WTC11 (cell line): ENCODE data around the gene RIPK3. TPM values are rescaled to one million over a fixed set of nuclear protein-coding genes. Genes with fewer than 3 reads are reported as not detected.

Source experiments
- ATAC-seq: fragments of 200-7000 bp; cut with Tn5 transposase; 2 replicates; pipeline ENCODE4 v1.10.0; 2021; ENCODE audit warnings: mild to moderate bottlenecking, moderate library complexity
- CTCF ChIA-PET: fragments of 300-600 bp; sonication (Branson Sonifier 250); formaldehyde crosslinking; loops from one replicate; lab custom pipeline; 2021; ENCODE audit warnings: antibody characterized with exemption; lab: Charles Lee
- POLR2A ChIA-PET: fragments of 350-600 bp; sonication (Branson Sonifier 250); formaldehyde crosslinking; loops from one replicate; lab custom pipeline; 2021; ENCODE audit warnings: antibody characterized with exemption; lab: Charles Lee
- DNase-seq: peaks from one replicate; pipeline ENCODE4 v3.0.0; 2021; ENCODE audit warnings: low spot score
- H3K27ac Mint-ChIP-seq: 2 replicates; pipeline ENCODE4 v1.8.0; 2021; ENCODE audit warnings: mixed read lengths
- H3K27me3 Mint-ChIP-seq: 2 replicates; pipeline ENCODE4 v1.8.0; 2021; ENCODE audit warnings: low read depth, mild to moderate bottlenecking, moderate library complexity, mixed read lengths
- H3K36me3 Mint-ChIP-seq: 2 replicates; pipeline ENCODE4 v1.8.0; 2021; ENCODE audit warnings: mixed read lengths
- H3K4me1 Mint-ChIP-seq: 2 replicates; pipeline ENCODE4 v1.8.0; 2022; ENCODE audit warnings: mixed read lengths
- H3K4me3 Mint-ChIP-seq: 2 replicates; pipeline ENCODE4 v1.8.0; 2021; ENCODE audit warnings: mild to moderate bottlenecking, moderate library complexity, mixed read lengths
- H3K9me3 Mint-ChIP-seq: 2 replicates; pipeline ENCODE4 v1.8.0; 2021; ENCODE audit warnings: mixed read lengths
- ATF2 ChIP-seq: sonication (generic); formaldehyde crosslinking; IDR thresholded peaks from 2 replicates; pipeline ENCODE4 v1.8.1; 2022; ENCODE audit warnings: low read depth, missing genetic modification reagents, borderline replicate concordance
- ELF4 ChIP-seq: sonication (generic); formaldehyde crosslinking; IDR thresholded peaks from 2 replicates; pipeline ENCODE4 v1.8.1; 2022; ENCODE audit warnings: low read depth, mild to moderate bottlenecking, moderate library complexity, missing genetic modification reagents
- EMX1 ChIP-seq: fragments of 250-450 bp; sonication (Bioruptor Pico); IDR thresholded peaks from 2 replicates; pipeline ENCODE4 v1.8.0; 2021; ENCODE audit warnings: mild to moderate bottlenecking
- HMGA2 ChIP-seq: fragments of 250-450 bp; sonication (Bioruptor Pico); IDR thresholded peaks from 2 replicates; pipeline ENCODE4 v1.4.0; 2021; ENCODE audit warnings: mild to moderate bottlenecking, moderate library complexity
- SOX15 ChIP-seq: fragments of 250-450 bp; sonication (Bioruptor Pico); IDR thresholded peaks from 2 replicates; pipeline ENCODE4 v1.9.0; 2021; ENCODE audit warnings: mild to moderate bottlenecking
- TEAD1 ChIP-seq: sonication (generic); formaldehyde crosslinking; IDR thresholded peaks from 2 replicates; pipeline ENCODE4 v1.8.0; 2022; ENCODE audit warnings: mild to moderate bottlenecking, missing genetic modification reagents
- TEAD4 ChIP-seq: sonication (generic); formaldehyde crosslinking; IDR thresholded peaks from 2 replicates; pipeline ENCODE4 v1.8.0; 2022; ENCODE audit warnings: mild to moderate bottlenecking, missing genetic modification reagents
- ZNF416 ChIP-seq: fragments of 250-450 bp; sonication (Bioruptor Pico); IDR thresholded peaks from 2 replicates; pipeline ENCODE4 v1.9.0; 2021; ENCODE audit warnings: mild to moderate bottlenecking, inconsistent platforms
- ZNF532 ChIP-seq: fragments of 250-450 bp; sonication (Bioruptor Pico); IDR thresholded peaks from 2 replicates; pipeline ENCODE4 v1.9.0; 2021; ENCODE audit warnings: mild to moderate bottlenecking, borderline replicate concordance
- total RNA-seq: library from RNA; stranded (reverse); gene quantifications from 3 replicates; pipeline ENCODE4 v1.2.3, GENCODE V29; 2021
- TF ChIP-seq, protein P1 (sequence below): sonication (generic); formaldehyde crosslinking; IDR thresholded peaks from 2 replicates; pipeline ENCODE4 v1.8.0; 2022; ENCODE audit warnings: mild to moderate bottlenecking, missing genetic modification reagents
- TF ChIP-seq, protein P2 (sequence below): fragments of 200-600 bp; IDR thresholded peaks from 2 replicates; pipeline ENCODE4 v1.8.0; 2022; ENCODE audit warnings: antibody characterized with exemption
- TF ChIP-seq, protein P3 (sequence below): sonication (generic); formaldehyde crosslinking; IDR thresholded peaks from 2 replicates; pipeline ENCODE4 v1.8.1; 2023; ENCODE audit warnings: mild to moderate bottlenecking, moderate library complexity, missing genetic modification reagents
- TF ChIP-seq, protein P4 (sequence below): fragments of 250-450 bp; sonication (Bioruptor Pico); IDR thresholded peaks from 2 replicates; pipeline ENCODE4 v1.9.0; 2021; ENCODE audit warnings: mild to moderate bottlenecking
- TF ChIP-seq, protein P5 (sequence below): sonication (generic); formaldehyde crosslinking; IDR thresholded peaks from 2 replicates; pipeline ENCODE4 v1.8.1; 2023; ENCODE audit warnings: mild to moderate bottlenecking, missing genetic modification reagents, moderate library complexity

The RIPK3 gene
- total RNA-seq, 1 experiment from 2014 or later: 0.83 TPM

DNA sequence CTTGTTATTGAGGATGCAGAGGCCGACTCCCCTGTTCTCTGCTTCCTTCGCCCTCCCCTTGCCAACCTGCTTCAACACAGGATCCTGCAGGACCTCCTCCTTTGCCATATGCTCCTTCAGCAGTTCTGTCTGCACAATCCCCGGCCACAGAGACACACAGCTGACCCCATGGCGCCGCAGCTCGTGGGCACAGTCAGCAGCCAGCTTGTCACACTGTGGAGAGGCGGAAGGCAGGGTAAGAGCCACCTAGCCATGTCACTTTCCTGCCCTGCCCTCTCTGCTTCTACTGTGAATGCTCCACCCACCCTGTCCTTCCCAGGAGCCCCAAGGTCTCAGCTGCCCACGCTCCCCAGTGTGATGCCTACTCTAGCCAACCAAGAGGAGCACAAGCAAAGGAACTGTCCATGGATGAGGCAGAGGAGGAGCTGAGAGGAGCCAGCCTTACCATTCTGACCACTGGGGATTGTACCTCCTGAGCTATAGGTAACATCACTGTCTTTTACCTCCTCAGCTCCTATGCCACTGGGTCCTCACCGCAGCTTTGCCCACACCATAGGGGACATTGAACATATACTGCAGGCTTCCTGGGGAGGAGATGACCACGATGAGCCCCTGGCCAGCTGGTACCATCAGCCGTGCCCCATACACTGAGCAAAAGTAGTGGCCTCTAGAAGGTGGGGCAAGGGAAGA is 47.5 kb downstream of the RIPK3 start:
- ChIA-PET POLR2A (no interaction called here), CTCF (interaction anchor here (1.2 to 2.3 kb wide), 3 partner anchors 16 to 50 kb away, joined by 3 to 8 read pairs (median 3); partner anchors contain the start of genes CIDEB, RABGGTA and TINF2)
- Mint-ChIP-seq H3K9me3 (no peaks in the 10 kb centered on the region), H3K27me3 (no peaks in the 10 kb centered on the region), H3K27ac (no peak overlapping the region), H3K4me3 (no peak overlapping the region), H3K4me1 (no peaks in the 10 kb centered on the region; the same call in 1 of the 2 replicates)
- ATAC-seq (no peak), DNase-seq (no peak)
- TF ChIP-seq, protein P1, sequence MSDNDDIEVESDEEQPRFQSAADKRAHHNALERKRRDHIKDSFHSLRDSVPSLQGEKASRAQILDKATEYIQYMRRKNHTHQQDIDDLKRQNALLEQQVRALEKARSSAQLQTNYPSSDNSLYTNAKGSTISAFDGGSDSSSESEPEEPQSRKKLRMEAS (CRISPR knock-in tag): no peak
- TF ChIP-seq EMX1: no peak
- TF ChIP-seq TEAD4 (CRISPR knock-in tag): no peak
- no peak for TF ChIP-seq SOX15 (CRISPR knock-in tag)
- TF ChIP-seq, all 79 proteins: peak for 0
- H3K36me3 Mint-ChIP-seq: no peaks in the 10 kb centered on the region; the same call in none of the 2 replicates

DNA sequence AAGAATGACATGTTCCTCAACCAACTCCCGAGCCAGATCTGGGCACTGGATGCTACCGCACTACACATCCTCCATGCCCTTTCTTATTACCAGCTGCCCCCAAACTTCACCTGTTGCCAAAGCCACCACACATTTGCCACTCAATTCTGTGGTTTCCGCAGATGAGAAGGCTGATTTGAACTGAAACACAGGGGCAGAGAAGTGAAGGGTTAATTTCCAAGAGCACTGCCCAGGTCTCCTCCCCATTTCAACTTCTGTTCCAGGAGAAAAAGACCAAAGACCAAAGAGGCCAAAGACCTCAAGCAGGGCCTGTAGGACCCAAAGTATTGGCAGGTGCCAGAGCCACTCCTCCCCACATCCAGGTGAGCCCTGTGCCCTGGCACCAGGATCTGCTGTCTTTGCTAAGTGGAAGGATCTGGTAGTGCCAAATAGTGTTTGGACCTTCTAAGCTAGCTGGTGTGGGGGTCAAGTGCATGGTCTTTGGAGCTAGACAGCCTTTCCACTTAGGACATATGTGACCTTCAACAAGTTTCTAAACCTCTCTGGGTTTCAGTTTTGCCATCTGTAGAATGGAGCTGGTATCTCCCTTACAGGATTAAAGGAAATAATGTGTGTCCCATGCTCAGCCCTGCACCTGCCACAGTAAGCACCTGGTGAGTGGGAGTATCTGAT is 48.2 kb downstream of the RIPK3 start:
- H3K4me3 Mint-ChIP-seq: no peak overlapping the region
- ChIA-PET POLR2A (interaction anchor here (1.0 kb wide), 1 partner anchor 20 kb away, joined by 3 read pairs; the partner anchor contains the start of gene RABGGTA), CTCF (interaction anchor here (0.6 to 2.3 kb wide), 5 partner anchors 16 to 76 kb away, joined by 3 to 8 read pairs (median 3); partner anchors contain the start of genes CIDEB, MDP1, RABGGTA and TINF2)
- H3K27me3 Mint-ChIP-seq: no peaks in the 10 kb centered on the region
- no peaks in the 10 kb centered on the region for H3K9me3 Mint-ChIP-seq
- no peak overlapping the region for H3K27ac Mint-ChIP-seq
- ATAC-seq (no peak), DNase-seq (no peak)
- H3K36me3 Mint-ChIP-seq: no peaks in the 10 kb centered on the region; the same call in none of the 2 replicates
- H3K4me1 Mint-ChIP-seq: no peaks in the 10 kb centered on the region
- TF ChIP-seq, protein P2, sequence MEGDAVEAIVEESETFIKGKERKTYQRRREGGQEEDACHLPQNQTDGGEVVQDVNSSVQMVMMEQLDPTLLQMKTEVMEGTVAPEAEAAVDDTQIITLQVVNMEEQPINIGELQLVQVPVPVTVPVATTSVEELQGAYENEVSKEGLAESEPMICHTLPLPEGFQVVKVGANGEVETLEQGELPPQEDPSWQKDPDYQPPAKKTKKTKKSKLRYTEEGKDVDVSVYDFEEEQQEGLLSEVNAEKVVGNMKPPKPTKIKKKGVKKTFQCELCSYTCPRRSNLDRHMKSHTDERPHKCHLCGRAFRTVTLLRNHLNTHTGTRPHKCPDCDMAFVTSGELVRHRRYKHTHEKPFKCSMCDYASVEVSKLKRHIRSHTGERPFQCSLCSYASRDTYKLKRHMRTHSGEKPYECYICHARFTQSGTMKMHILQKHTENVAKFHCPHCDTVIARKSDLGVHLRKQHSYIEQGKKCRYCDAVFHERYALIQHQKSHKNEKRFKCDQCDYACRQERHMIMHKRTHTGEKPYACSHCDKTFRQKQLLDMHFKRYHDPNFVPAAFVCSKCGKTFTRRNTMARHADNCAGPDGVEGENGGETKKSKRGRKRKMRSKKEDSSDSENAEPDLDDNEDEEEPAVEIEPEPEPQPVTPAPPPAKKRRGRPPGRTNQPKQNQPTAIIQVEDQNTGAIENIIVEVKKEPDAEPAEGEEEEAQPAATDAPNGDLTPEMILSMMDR: no peak
- TF ChIP-seq ATF2 (CRISPR knock-in tag) (no peak), ELF4 (CRISPR knock-in tag) (no peak), ZNF532 (no peak), ZNF416 (CRISPR knock-in tag) (no peak), TEAD4 (CRISPR knock-in tag) (no peak), HMGA2 (CRISPR knock-in tag) (no peak), TEAD1 (no peak)
- TF ChIP-seq, protein P3, sequence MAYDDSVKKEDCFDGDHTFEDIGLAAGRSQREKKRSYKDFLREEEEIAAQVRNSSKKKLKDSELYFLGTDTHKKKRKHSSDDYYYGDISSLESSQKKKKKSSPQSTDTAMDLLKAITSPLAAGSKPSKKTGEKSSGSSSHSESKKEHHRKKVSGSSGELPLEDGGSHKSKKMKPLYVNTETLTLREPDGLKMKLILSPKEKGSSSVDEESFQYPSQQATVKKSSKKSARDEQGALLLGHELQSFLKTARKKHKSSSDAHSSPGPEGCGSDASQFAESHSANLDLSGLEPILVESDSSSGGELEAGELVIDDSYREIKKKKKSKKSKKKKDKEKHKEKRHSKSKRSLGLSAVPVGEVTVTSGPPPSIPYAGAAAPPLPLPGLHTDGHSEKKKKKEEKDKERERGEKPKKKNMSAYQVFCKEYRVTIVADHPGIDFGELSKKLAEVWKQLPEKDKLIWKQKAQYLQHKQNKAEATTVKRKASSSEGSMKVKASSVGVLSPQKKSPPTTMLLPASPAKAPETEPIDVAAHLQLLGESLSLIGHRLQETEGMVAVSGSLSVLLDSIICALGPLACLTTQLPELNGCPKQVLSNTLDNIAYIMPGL (CRISPR knock-in tag): no peak
- TF ChIP-seq, protein P4, sequence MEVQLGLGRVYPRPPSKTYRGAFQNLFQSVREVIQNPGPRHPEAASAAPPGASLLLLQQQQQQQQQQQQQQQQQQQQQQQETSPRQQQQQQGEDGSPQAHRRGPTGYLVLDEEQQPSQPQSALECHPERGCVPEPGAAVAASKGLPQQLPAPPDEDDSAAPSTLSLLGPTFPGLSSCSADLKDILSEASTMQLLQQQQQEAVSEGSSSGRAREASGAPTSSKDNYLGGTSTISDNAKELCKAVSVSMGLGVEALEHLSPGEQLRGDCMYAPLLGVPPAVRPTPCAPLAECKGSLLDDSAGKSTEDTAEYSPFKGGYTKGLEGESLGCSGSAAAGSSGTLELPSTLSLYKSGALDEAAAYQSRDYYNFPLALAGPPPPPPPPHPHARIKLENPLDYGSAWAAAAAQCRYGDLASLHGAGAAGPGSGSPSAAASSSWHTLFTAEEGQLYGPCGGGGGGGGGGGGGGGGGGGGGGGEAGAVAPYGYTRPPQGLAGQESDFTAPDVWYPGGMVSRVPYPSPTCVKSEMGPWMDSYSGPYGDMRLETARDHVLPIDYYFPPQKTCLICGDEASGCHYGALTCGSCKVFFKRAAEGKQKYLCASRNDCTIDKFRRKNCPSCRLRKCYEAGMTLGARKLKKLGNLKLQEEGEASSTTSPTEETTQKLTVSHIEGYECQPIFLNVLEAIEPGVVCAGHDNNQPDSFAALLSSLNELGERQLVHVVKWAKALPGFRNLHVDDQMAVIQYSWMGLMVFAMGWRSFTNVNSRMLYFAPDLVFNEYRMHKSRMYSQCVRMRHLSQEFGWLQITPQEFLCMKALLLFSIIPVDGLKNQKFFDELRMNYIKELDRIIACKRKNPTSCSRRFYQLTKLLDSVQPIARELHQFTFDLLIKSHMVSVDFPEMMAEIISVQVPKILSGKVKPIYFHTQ: no peak
- TF ChIP-seq, protein P5, sequence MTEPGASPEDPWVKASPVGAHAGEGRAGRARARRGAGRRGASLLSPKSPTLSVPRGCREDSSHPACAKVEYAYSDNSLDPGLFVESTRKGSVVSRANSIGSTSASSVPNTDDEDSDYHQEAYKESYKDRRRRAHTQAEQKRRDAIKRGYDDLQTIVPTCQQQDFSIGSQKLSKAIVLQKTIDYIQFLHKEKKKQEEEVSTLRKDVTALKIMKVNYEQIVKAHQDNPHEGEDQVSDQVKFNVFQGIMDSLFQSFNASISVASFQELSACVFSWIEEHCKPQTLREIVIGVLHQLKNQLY (CRISPR knock-in tag): no peak
